ENCODE results near the gene TSPAN14. TPM values are rescaled to one million over a fixed set of nuclear protein-coding genes. Genes with fewer than 3 reads are reported as not detected.

The TSPAN14 gene
- total RNA-seq, 1 donor from 2014 or later = 111 TPM

DNA sequence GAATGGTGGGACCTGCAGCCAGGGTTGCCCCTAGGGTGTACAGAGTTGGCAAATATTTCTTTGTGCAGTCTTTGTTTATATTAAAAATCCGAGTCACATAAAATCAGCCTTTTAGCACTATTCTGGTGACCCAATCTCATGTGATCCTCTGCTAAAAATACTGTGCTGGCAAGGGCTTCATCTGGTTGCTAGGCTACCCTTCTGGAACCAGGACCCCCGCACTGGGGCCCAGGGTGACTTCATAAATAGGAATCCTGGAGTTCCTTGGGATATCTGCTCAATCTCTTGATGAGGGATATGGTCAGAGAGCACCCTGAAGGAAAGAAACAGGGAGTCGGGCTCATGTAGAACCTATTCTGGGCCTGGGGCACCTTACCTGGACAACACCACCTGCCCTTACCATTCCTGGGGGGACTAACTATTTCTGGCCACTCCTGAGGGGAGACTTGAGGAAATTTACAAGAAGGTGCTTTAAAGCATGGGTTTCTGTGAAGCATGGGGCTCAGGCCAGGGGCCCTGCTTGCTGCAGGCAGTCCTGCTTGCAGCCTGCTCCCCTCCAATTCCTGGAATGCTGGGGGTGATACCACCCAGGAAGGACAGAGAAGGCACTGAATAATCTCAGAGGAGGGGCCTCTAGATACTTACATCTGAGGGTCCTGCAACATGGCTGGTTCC lies 128.3 kb downstream of the TSPAN14 start:
- DNase-seq (ENCODE audit: extremely low spot score, unreplicated experiment) = peak; percentile 37
- H3K36me3 Mint-ChIP-seq = no peaks in the 10 kb centered on the region
- no peaks in the 10 kb centered on the region for H3K9me3 Mint-ChIP-seq
- H3K4me1 Mint-ChIP-seq (ENCODE audit: unreplicated experiment) = peaks cover 16% of the 10 kb centered on the region
- H3K27me3 Mint-ChIP-seq = peaks cover 5% of the 10 kb centered on the region
- no peak overlapping the region for H3K4me3 Mint-ChIP-seq
- no peak overlapping the region for H3K27ac Mint-ChIP-seq
- TF ChIP-seq, protein P1, sequence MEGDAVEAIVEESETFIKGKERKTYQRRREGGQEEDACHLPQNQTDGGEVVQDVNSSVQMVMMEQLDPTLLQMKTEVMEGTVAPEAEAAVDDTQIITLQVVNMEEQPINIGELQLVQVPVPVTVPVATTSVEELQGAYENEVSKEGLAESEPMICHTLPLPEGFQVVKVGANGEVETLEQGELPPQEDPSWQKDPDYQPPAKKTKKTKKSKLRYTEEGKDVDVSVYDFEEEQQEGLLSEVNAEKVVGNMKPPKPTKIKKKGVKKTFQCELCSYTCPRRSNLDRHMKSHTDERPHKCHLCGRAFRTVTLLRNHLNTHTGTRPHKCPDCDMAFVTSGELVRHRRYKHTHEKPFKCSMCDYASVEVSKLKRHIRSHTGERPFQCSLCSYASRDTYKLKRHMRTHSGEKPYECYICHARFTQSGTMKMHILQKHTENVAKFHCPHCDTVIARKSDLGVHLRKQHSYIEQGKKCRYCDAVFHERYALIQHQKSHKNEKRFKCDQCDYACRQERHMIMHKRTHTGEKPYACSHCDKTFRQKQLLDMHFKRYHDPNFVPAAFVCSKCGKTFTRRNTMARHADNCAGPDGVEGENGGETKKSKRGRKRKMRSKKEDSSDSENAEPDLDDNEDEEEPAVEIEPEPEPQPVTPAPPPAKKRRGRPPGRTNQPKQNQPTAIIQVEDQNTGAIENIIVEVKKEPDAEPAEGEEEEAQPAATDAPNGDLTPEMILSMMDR (conservative IDR thresholded peaks at IDR 0.05) = no peak

Other genes starting within 250 kb of the TSPAN14 start
- gene ANXA11, start 248.8 kb upstream of the TSPAN14 start, total RNA-seq (ENCODE audit: low replicate concordance) = 122 and 248 TPM in 2 replicates
- 0.12 and 0.63 TPM in 2 replicates for gene MAT1A, start 164.7 kb upstream of the TSPAN14 start, total RNA-seq (ENCODE audit: low replicate concordance)
- 0.46 TPM in 1 of 2 replicates, not detected in the other for gene DYDC1, start 97.6 kb upstream of the TSPAN14 start, total RNA-seq (ENCODE audit: low replicate concordance)
- 1.1 TPM in 1 of 2 replicates, not detected in the other for gene DYDC2, start 97.5 kb upstream of the TSPAN14 start, total RNA-seq (ENCODE audit: low replicate concordance)
- gene PRXL2A, start 45.8 kb upstream of the TSPAN14 start, total RNA-seq (ENCODE audit: low replicate concordance) = 73.5 and 89.2 TPM in 2 replicates
- 0.07 and 0.10 TPM in 2 replicates for gene SH2D4B, start 83.6 kb downstream of the TSPAN14 start, total RNA-seq (ENCODE audit: low replicate concordance)

Data from type B pancreatic cell (in vitro differentiated cells).